Left lung (tissue), 14 donors: ENCODE data around the gene ZCCHC2. TPM values are rescaled to one million over a fixed set of nuclear protein-coding genes. Genes with fewer than 3 reads are reported as not detected.

Experiments used
- ATAC-seq: fragments of 200-7000 bp; cut with Tn5 transposase; one replicate; pipeline ENCODE4 v1.9.1; 2020; ENCODE audit warnings: moderate library complexity
- DNase-seq, 4 donors: peaks; one replicate each; pipeline ENCODE4 v3.0.0-alpha.2; 2013 to 2020
- H3K27ac ChIP-seq, 2 donors: fragments of 200-600 bp; sonication (generic) in 1 of 2; one replicate each; pipeline versions ENCODE4 v1.5.0 to v1.8.0; 2020 to 2021
- H3K27me3 ChIP-seq, 2 donors: fragments of 200-600 bp; sonication (generic) in 1 of 2; one replicate each; pipeline versions ENCODE4 v1.5.0 to v1.8.0; 2020 to 2021
- H3K36me3 ChIP-seq, 2 donors: fragments of 200-600 bp; sonication (generic) in 1 of 2; one replicate each; pipeline versions ENCODE4 v1.5.0 to v1.8.0; 2020 to 2021
- H3K4me1 ChIP-seq, 2 donors: fragments of 200-600 bp; one replicate each; pipeline ENCODE4 v1.8.0; 2021
- H3K4me3 ChIP-seq, 2 donors: fragments of 200-600 bp; sonication (generic) in 1 of 2; one replicate each; pipeline versions ENCODE4 v1.5.0 to v1.8.0; 2020 to 2021; ENCODE audit warnings: mild to moderate bottlenecking in 1 of 2
- H3K9me3 ChIP-seq, 2 donors: fragments of 200-600 bp; sonication (generic) in 1 of 2; one replicate each; pipeline versions ENCODE4 v1.5.0 to v1.8.0; 2020 to 2021
- CTCF ChIP-seq, 2 donors: fragments of 200-600 bp; sonication (generic) in 1 of 2; IDR thresholded peaks; one replicate each; pipeline versions ENCODE4 v1.5.0 to v1.8.0; 2021; ENCODE audit warnings: antibody characterized with exemption in 2 of 2
- intact Hi-C, 2 donors: fragments of 100-400 bp; cut with DNase I; formaldehyde crosslinking; loops; one replicate each; pipeline versions ENCODE4 v1.11.2 to v1.14.2; 2022
- long read RNA-seq, 12 donors: library from polyadenylated mRNA in 2 of 12; unstranded in 2 of 12; transcript quantifications; one replicate each; pipeline ENCODE4 v2.0.0 and lab custom pipeline, GENCODE V29; 2019 to 2026
- polyA plus RNA-seq, 6 donors: library from polyadenylated mRNA; unstranded; fragments of 120-200 nt; gene quantifications; one replicate each; pipeline ENCODE4 v1.2.1, GENCODE V29; 2013; ENCODE audit not compliant: insufficient read length in 6 of 6
- total RNA-seq, 2 donors: library from RNA; stranded (reverse); fragmentation: NEBNext Ultra II Directional; extraction: Animal tissue kit (Norgen Biotek cat#: 25700); gene quantifications; one replicate each; pipeline ENCODE4 v1.2.1, GENCODE V29; 2021
- donor health status: DM: no; HTN: yes; CAD: no.
- donor health status: DM: no; HTN: no; CAD: no.

The ZCCHC2 gene
- total RNA-seq (10 to 100 TPM; 25.1 to 34.5 TPM), polyA plus RNA-seq (10 to 100 TPM; 14.9 to 17.7 (median 15.8) TPM)
- long read RNA-seq, donor 1, partial matches to known transcripts = 0 of 2 reads
- long read RNA-seq, donor 1, other reads (novel, unspliced or antisense) = 0 of 2 reads
- long read RNA-seq, donor 2, partial matches to known transcripts = 5 of 7 reads
- long read RNA-seq, donor 2, other reads (novel, unspliced or antisense) = 0 of 7 reads
- long read RNA-seq, donor 3, full-length matches to known transcripts = 3 of 3 reads
- long read RNA-seq, donor 3, partial matches to known transcripts = 0 of 3 reads
- long read RNA-seq, donor 3, other reads (novel, unspliced or antisense) = 0 of 3 reads
- long read RNA-seq, donor 4, partial matches to known transcripts = 1 of 2 reads
- long read RNA-seq, donor 4, other reads (novel, unspliced or antisense) = 1 of 2 reads
- long read RNA-seq, donor 5 = 0 reads
- long read RNA-seq, donor 6 = 0 reads
- long read RNA-seq, donor 7, partial matches to known transcripts = 0 of 1 reads
- long read RNA-seq, donor 7, other reads (novel, unspliced or antisense) = 0 of 1 reads
- long read RNA-seq, donor 8, partial matches to known transcripts = 0 of 1 reads
- long read RNA-seq, donor 8, other reads (novel, unspliced or antisense) = 0 of 1 reads
- long read RNA-seq, donor 9 = 0 reads
- long read RNA-seq, donor 10, partial matches to known transcripts = 0 of 1 reads
- long read RNA-seq, donor 10, other reads (novel, unspliced or antisense) = 1 of 1 reads
- long read RNA-seq, donor 11 = 0 reads
- long read RNA-seq, donor 12 = 0 reads

GRCh38 chr18:62522504-62523254 is at the start of gene ZCCHC2:
ZCCHC2 (plus strand) TSS chr18:62523025; CDS start chr18:62523425, 400 bp downstream.
- peak within 1 kb of the TSS; percentile 78 to 88 for H3K4me3 ChIP-seq
- H3K36me3 ChIP-seq = no peaks in the 10 kb centered on the region
- H3K27me3 ChIP-seq = no peaks in the 10 kb centered on the region
- intact Hi-C loops = no loop called here
- peaks cover 6 to 36% of the 10 kb centered on the region in 2 donors for H3K4me1 ChIP-seq
- H3K9me3 ChIP-seq = no peaks in the 10 kb centered on the region
- DNase-seq = peak; percentile 98 to 99 (median 99)
- H3K27ac ChIP-seq = peak within 1 kb of the TSS; percentile 97 to 98
- no peak for TF ChIP-seq CTCF (IDR thresholded peaks at IDR 0.05)
- peak; percentile 87 for ATAC-seq

GRCh38 chr18:62479574-62479973 is 43.3 kb upstream of the ZCCHC2 start:
- TF ChIP-seq CTCF (IDR thresholded peaks at IDR 0.05) = no peak
- no peak for DNase-seq
- Histone ChIP-seq H3K9me3 (peaks cover 0 to 21% of the 10 kb centered on the region in 2 donors), H3K27ac (no peak overlapping the region), H3K4me1 (peaks cover 0 to 9% of the 10 kb centered on the region in 2 donors), H3K4me3 (no peak overlapping the region), H3K27me3 (no peaks in the 10 kb centered on the region), H3K36me3 (no peaks in the 10 kb centered on the region)
- no peak for ATAC-seq
- intact Hi-C loops = no loop called here

GRCh38 chr18:62480927-62481326 is 41.9 kb upstream of the ZCCHC2 start:
- DNase-seq (no peak), ATAC-seq (no peak)
- Histone ChIP-seq H3K9me3 (peaks cover 0 to 21% of the 10 kb centered on the region in 2 donors), H3K4me3 (no peak overlapping the region), H3K27me3 (no peaks in the 10 kb centered on the region), H3K36me3 (no peaks in the 10 kb centered on the region), H3K4me1 (peaks cover 0 to 9% of the 10 kb centered on the region in 2 donors), H3K27ac (no peak overlapping the region)
- no peak for TF ChIP-seq CTCF (IDR thresholded peaks at IDR 0.05)
- intact Hi-C loops = no loop called here

GRCh38 chr18:62484941-62485340 is 37.9 kb upstream of the ZCCHC2 start:
- no peak for ATAC-seq
- no peak for DNase-seq
- H3K36me3 ChIP-seq = no peaks in the 10 kb centered on the region
- no peaks in the 10 kb centered on the region for H3K27me3 ChIP-seq
- no peaks in the 10 kb centered on the region for H3K4me1 ChIP-seq
- H3K9me3 ChIP-seq = peaks cover 0 to 19% of the 10 kb centered on the region in 2 donors
- TF ChIP-seq CTCF (IDR thresholded peaks at IDR 0.05) = no peak
- no peak overlapping the region for H3K4me3 ChIP-seq
- intact Hi-C loops = no loop called here
- H3K27ac ChIP-seq = no peak overlapping the region
